Measurements from ENCODE around the gene PCBP3. TPM values are rescaled to one million over a fixed set of nuclear protein-coding genes. Genes with fewer than 3 reads are reported as not detected.
A peak's percentile ranks its signal among the peaks of the same experiment; 100 is the strongest.
"Not testable (repeated sequence)": the region's sequence is repeated elsewhere in the genome, so short reads cannot be mapped to it uniquely, and the experiment has no call there.

Gene PCBP3
- total RNA-seq, 2 donors from 2014 or later, result 2.1 to 5.3 TPM

DNA sequence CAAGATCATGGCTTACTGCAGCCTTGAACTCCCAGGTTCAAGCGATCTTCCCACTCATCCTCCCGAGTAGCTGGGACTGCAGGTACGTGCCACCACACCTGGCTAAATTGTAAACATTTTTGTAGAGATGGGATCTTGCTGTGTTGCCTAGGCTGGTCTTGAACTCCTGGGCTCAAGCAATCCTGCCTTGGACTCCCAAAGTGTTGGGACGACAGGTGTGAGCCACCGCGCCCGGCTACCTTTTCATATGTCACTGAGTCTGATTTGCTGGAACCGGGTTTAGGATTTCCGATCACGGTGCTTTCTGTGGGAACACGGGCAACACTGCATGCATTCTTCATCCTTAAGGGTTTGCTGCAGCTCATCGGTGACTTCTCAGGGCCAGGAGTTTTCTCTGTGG lies 32.2 kb upstream of the PCBP3 start:
- no peaks in the 10 kb centered on the region for H3K4me1 ChIP-seq
- H3K9ac ChIP-seq (ENCODE audit: low read depth in 2 of 2, low read length in 2 of 2), result no peak overlapping the region
- H3K27ac ChIP-seq, result no peak overlapping the region
- H3K36me3 ChIP-seq, result no peaks in the 10 kb centered on the region
- no peaks in the 10 kb centered on the region for H3K9me3 ChIP-seq
- no peaks in the 10 kb centered on the region for H3K27me3 ChIP-seq
- intact Hi-C loops (cut with DNase I), result no loop called here
- DNase-seq, result no peak
- H3K4me3 ChIP-seq, result no peak overlapping the region
- TF ChIP-seq, protein P1, sequence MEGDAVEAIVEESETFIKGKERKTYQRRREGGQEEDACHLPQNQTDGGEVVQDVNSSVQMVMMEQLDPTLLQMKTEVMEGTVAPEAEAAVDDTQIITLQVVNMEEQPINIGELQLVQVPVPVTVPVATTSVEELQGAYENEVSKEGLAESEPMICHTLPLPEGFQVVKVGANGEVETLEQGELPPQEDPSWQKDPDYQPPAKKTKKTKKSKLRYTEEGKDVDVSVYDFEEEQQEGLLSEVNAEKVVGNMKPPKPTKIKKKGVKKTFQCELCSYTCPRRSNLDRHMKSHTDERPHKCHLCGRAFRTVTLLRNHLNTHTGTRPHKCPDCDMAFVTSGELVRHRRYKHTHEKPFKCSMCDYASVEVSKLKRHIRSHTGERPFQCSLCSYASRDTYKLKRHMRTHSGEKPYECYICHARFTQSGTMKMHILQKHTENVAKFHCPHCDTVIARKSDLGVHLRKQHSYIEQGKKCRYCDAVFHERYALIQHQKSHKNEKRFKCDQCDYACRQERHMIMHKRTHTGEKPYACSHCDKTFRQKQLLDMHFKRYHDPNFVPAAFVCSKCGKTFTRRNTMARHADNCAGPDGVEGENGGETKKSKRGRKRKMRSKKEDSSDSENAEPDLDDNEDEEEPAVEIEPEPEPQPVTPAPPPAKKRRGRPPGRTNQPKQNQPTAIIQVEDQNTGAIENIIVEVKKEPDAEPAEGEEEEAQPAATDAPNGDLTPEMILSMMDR (IDR thresholded peaks at IDR 0.05), result no peak

DNA sequence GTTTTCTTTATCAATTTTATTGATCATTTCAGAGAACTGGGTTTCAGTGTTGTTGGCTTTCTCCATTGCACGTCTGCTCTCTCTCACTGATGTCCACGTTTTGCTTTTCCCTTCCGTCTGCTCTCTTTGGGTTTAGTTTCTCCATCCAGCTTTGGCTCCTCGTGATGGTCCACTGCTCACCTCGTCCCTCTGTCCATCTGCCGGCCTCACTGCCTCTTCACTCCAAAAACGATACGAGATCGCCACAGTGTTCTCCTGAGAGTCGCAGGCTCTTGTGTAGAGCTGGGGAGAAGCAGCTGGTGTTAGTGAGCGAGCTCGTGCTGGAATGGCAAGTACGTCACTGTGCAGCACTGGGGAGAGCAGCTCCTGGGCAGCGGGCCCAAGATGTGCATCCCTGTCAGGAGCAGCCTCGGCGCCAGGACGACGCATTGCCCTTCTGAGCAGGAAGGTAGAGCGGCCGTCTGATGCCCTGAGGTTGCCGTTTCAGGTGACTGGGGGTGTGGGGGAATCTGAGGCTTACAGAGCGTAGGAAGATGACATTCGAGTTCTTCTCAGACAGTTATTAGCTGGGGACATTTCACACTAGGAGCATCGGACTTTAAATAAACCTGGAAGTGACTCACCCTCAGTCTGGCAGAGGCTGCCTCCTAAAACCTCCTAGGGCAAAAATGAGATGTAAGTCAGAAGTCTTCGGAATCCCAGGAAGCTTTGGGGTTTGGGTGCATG lies 31.4 kb upstream of the PCBP3 start:
- H3K9me3 ChIP-seq, result no peaks in the 10 kb centered on the region
- DNase-seq, result no peak
- no peaks in the 10 kb centered on the region for H3K27me3 ChIP-seq
- H3K27ac ChIP-seq, result no peak overlapping the region
- H3K4me1 ChIP-seq, result no peaks in the 10 kb centered on the region
- H3K4me3 ChIP-seq, result no peak overlapping the region
- intact Hi-C loops (cut with DNase I), result no loop called here
- TF ChIP-seq, protein P1 (IDR thresholded peaks at IDR 0.05), result no peak
- H3K9ac ChIP-seq (ENCODE audit: low read depth in 2 of 2, low read length in 2 of 2), result no peak overlapping the region
- no peaks in the 10 kb centered on the region for H3K36me3 ChIP-seq

DNA sequence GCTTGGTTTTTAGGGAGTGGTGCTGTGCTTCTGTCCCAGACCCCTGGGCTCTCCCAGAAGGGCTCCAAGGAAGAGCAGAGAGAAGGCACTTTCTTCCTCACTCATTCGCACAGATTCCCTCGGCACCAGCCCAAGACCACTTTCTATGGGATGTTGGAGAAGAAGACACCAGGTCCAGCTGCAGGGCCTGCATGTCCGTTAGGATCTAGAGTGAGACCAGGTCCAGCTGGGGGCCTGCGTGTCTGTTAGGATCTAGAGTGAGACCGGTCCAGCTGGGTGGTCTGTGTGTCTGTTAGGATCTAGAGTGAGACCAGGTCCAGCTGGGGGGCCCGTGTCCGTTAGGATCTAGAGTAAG lies 30.9 kb upstream of the PCBP3 start:
- H3K36me3 ChIP-seq; H3K9me3 ChIP-seq; H3K27ac ChIP-seq; H3K4me1 ChIP-seq; H3K4me3 ChIP-seq; DNase-seq; H3K9ac ChIP-seq (ENCODE audit: low read depth in 2 of 2, low read length in 2 of 2); H3K27me3 ChIP-seq; intact Hi-C loops (cut with DNase I): not testable (repeated sequence)

DNA sequence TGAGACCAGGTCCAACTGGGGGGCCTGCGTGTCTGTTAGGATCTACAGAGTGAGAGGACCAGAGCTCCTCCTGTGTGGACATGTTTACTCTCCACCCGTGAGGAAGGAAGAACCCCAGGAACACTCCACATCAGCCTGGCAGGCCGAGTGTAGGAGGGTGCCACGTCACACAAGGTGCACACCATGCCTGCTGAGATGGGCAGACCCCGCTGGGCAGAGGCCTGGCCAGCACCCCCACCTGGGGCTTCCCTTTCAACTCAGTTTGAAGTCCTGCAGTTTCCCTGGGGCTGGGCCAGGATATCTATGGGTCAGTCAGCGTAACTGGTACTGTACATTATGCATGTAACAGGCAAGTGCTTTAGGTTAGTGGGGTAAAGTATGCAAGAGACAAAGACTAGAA lies 30.1 kb upstream of the PCBP3 start:
- DNase-seq, result no peak
- Histone ChIP-seq H3K36me3 (no peaks in the 10 kb centered on the region), H3K27me3 (no peaks in the 10 kb centered on the region), H3K27ac (no peak overlapping the region), H3K9ac (ENCODE audit: low read depth in 2 of 2, low read length in 2 of 2) (no peak overlapping the region), H3K4me1 (no peaks in the 10 kb centered on the region), H3K4me3 (no peak overlapping the region), H3K9me3 (no peaks in the 10 kb centered on the region)
- intact Hi-C loops (cut with DNase I), result no loop called here
- TF ChIP-seq, protein P1 (IDR thresholded peaks at IDR 0.05), result no peak

DNA sequence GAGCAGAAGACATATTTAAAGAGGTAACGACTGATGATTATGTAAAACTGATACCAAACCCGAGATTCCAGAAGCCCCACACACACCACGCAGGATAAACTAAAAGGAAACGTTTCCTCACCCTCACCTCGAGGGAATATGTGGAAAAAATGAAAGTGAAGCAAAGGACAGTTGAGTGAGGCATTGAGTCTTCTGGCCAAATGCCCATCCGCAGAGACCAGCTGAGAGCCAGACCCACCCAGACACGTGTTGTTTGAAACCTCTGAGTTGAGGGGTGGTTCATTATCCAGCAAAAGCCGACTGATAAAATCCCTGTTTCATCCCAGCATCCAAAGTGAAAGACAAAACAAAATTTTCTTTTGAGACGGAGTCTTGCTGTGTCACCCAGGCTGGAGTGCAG lies 29.6 kb upstream of the PCBP3 start:
- TF ChIP-seq, protein P1 (IDR thresholded peaks at IDR 0.05), result no peak
- Histone ChIP-seq H3K27ac (no peak overlapping the region), H3K27me3 (no peaks in the 10 kb centered on the region), H3K36me3 (no peaks in the 10 kb centered on the region), H3K9ac (ENCODE audit: low read depth in 2 of 2, low read length in 2 of 2) (no peak overlapping the region), H3K4me1 (no peaks in the 10 kb centered on the region), H3K4me3 (no peak overlapping the region), H3K9me3 (no peaks in the 10 kb centered on the region)
- no peak for DNase-seq
- intact Hi-C loops (cut with DNase I), result no loop called here

DNA sequence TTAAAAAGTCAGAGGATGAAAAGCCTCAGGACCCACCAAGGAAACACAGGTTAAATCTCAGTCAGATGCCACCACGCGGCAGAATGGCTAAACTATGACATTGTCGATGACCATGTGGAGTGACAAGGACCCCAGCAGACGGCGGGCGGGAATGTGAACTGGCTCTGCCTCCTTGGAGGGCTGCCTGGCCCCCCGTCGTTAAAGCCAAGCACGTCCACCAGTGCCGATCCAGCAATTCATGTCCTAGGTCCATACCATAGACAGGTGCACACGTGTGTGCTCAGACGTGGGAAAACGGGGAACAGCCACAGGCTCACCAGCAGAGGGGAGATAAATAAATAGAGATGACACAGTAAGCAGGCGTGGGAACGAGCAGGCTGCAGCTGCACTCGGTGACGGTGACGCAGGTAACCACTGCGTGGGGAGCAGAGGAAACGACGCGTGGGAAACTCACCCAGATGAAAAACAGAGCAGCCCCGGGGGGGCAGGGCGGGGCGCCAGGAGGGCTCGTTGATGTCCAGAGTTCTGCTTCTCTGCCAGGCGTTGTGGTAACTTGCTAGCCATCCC lies 28.3 kb upstream of the PCBP3 start:
- H3K4me3 ChIP-seq, result no peak overlapping the region
- no peak overlapping the region for H3K27ac ChIP-seq
- no peaks in the 10 kb centered on the region for H3K36me3 ChIP-seq
- H3K27me3 ChIP-seq, result no peaks in the 10 kb centered on the region
- peak; percentile 31 for DNase-seq
- intact Hi-C loops (cut with DNase I), result no loop called here
- TF ChIP-seq, protein P1 (IDR thresholded peaks at IDR 0.05), result no peak
- H3K9me3 ChIP-seq, result no peaks in the 10 kb centered on the region
- H3K4me1 ChIP-seq, result no peaks in the 10 kb centered on the region
- H3K9ac ChIP-seq (ENCODE audit: low read depth in 2 of 2, low read length in 2 of 2), result no peak overlapping the region
